ENCODE results near the gene FOXP1. TPM values are rescaled to one million over a fixed set of nuclear protein-coding genes. Genes with fewer than 3 reads are reported as not detected.

The FOXP1 gene
- total and polyA plus RNA-seq, 12 donors, result 7.6 to 42.7 (median 24.3) TPM

- Histone ChIP-seq H3K36me3 (replicated peaks in 1 of 2) (no peaks in the 10 kb centered on the region), H3K4me1 (replicated peaks in 1 of 2) (peaks cover 10 to 15% of the 10 kb centered on the region in 2 donors), H3K4me3 (no peak overlapping the region), H3K27ac (peak overlapping the region in 1 of 5 donors; percentile 7), H3K9me3 (replicated peaks in 1 of 3) (no peaks in the 10 kb centered on the region), H3K27me3 (no peaks in the 10 kb centered on the region)
- no peak for TF ChIP-seq POLR2A (IDR thresholded peaks at IDR 0.05)
- TF ChIP-seq, protein P1, sequence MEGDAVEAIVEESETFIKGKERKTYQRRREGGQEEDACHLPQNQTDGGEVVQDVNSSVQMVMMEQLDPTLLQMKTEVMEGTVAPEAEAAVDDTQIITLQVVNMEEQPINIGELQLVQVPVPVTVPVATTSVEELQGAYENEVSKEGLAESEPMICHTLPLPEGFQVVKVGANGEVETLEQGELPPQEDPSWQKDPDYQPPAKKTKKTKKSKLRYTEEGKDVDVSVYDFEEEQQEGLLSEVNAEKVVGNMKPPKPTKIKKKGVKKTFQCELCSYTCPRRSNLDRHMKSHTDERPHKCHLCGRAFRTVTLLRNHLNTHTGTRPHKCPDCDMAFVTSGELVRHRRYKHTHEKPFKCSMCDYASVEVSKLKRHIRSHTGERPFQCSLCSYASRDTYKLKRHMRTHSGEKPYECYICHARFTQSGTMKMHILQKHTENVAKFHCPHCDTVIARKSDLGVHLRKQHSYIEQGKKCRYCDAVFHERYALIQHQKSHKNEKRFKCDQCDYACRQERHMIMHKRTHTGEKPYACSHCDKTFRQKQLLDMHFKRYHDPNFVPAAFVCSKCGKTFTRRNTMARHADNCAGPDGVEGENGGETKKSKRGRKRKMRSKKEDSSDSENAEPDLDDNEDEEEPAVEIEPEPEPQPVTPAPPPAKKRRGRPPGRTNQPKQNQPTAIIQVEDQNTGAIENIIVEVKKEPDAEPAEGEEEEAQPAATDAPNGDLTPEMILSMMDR (IDR thresholded peaks at IDR 0.05), result no peak
- 40 to 48% (median 44%) methylated on average over 19 of the region's 19 CpGs for WGBS, 4 donors
- peak in 5 of 7 donors; percentile 25 to 33 (median 27) for DNase-seq
- intact Hi-C loops (cut with DNase I), result no loop called here
These were observed 337.3 kb downstream of the FOXP1 start for GRCh38 chr3:71245971-71246880.

- Histone ChIP-seq H3K36me3 (replicated peaks in 1 of 2) (no peaks in the 10 kb centered on the region), H3K27ac (no peak overlapping the region), H3K27me3 (no peaks in the 10 kb centered on the region), H3K9me3 (replicated peaks in 1 of 3) (no peaks in the 10 kb centered on the region), H3K4me3 (no peak overlapping the region), H3K4me1 (replicated peaks in 1 of 2) (peaks cover 10 to 15% of the 10 kb centered on the region in 2 donors)
- WGBS, 4 donors, result 59 to 78% (median 65%) methylated on average over 8 of the region's 8 CpGs
- intact Hi-C loops (cut with DNase I), result no loop called here
- TF ChIP-seq, protein P1 (IDR thresholded peaks at IDR 0.05), result no peak
- TF ChIP-seq POLR2A (IDR thresholded peaks at IDR 0.05), result no peak
- no peak for DNase-seq
These were observed 338.6 kb downstream of the FOXP1 start for GRCh38 chr3:71244826-71245488.

GRCh38 chr3:71244153-71244825 is 339.2 kb downstream of the FOXP1 start:
- Histone ChIP-seq H3K36me3 (replicated peaks in 1 of 2) (no peaks in the 10 kb centered on the region), H3K27ac (no peak overlapping the region), H3K9me3 (replicated peaks in 1 of 3) (no peaks in the 10 kb centered on the region), H3K27me3 (no peaks in the 10 kb centered on the region), H3K4me3 (no peak overlapping the region), H3K4me1 (replicated peaks in 1 of 2) (peaks cover 10 to 15% of the 10 kb centered on the region in 2 donors)
- DNase-seq, result no peak
- 85 to 90% (median 87%) methylated on average over 9 of the region's 9 CpGs for WGBS, 4 donors
- intact Hi-C loops (cut with DNase I), result no loop called here
- no peak for TF ChIP-seq POLR2A (IDR thresholded peaks at IDR 0.05)
- TF ChIP-seq, protein P1 (IDR thresholded peaks at IDR 0.05), result no peak

GRCh38 chr3:71243229-71243628 is 340.3 kb downstream of the FOXP1 start:
- H3K9me3 ChIP-seq (replicated peaks in 1 of 3), result no peaks in the 10 kb centered on the region
- no peak for TF ChIP-seq POLR2A (IDR thresholded peaks at IDR 0.05)
- TF ChIP-seq, protein P1 (IDR thresholded peaks at IDR 0.05), result no peak
- H3K27ac ChIP-seq, result no peak overlapping the region
- no peak overlapping the region for H3K4me3 ChIP-seq
- H3K27me3 ChIP-seq, result no peaks in the 10 kb centered on the region
- WGBS, 4 donors, result 81 to 94% (median 92%) methylated on average over 8 of the region's 8 CpGs
- H3K4me1 ChIP-seq (replicated peaks in 1 of 2), result peaks cover 10 to 15% of the 10 kb centered on the region in 2 donors
- intact Hi-C loops (cut with DNase I), result no loop called here
- no peaks in the 10 kb centered on the region for H3K36me3 ChIP-seq (replicated peaks in 1 of 2)
- DNase-seq, result no peak

Measured in adrenal gland (tissue), 12 donors.